ENCODE data around the gene ANKRD34C. TPM values are rescaled to one million over a fixed set of nuclear protein-coding genes. Genes with fewer than 3 reads are reported as not detected.

The ANKRD34C gene
- total RNA-seq, 2 experiments from 2014 or later, result not detected

DNA sequence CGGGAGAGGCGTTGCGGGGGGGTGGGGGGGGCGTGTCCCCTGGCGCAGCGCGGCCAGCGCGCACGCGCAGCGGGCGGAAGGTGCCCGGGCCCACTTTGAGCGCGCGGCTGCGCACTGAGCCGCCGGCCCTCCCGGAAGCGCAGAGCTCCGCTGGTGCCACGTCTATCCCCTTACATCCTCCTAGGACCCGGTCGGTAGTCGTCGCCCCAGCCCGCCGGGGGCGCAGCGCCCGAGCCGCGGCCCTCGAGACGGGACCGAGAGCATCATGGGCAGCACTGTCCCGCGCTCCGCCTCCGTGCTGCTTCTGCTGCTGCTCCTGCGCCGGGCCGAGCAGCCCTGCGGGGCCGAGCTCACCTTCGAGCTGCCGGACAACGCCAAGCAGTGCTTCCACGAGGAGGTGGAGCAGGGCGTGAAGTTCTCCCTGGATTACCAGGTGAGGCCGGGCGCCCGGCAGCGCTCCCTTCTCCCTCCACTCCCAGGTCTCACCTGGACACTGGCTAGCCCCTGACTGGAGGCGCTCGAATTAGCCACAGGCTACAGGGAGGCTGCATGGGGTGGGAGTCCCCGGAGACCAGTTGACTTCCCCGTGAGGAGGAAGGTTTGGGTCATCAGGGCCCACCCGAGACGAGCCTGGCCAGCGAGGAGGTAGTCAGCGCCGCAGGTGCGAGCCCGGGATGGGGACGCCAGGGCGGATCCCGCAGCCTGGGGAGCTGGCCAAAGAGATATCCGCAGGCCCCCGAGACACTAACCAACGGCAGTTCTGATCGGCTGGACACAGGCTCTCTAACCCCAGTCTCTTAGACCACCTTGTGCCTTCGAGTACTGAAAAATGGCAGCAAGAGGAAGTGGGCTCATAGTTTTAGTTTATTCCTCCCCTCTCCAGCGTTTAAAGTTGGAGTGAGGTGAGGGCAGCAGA is 28.7 kb downstream of the ANKRD34C start, which contains the start of gene TMED3:
TMED3 (plus strand) TSS at position 128 of the 916 bp plus-strand sequence; CDS start at position 266, 138 bp downstream.
- Mint-ChIP-seq H3K36me3 (ENCODE audit: low read depth) (peaks cover 49% of the 10 kb centered on the region), H3K27ac (no peak within 1 kb of the TSS), H3K4me1 (ENCODE audit: low read depth) (peaks cover 43% of the 10 kb centered on the region), H3K27me3 (peaks cover 9% of the 10 kb centered on the region), H3K9me3 (no peaks in the 10 kb centered on the region), H3K4me3 (peak within 1 kb of the TSS; percentile 97)
- no peak within 1 kb of the TSS for H3K27ac ChIP-seq (ENCODE audit: low read depth in 1 of 2, low read length in 2 of 2)
- POLR2A ChIA-PET, result interaction anchor here (0.5 to 1.2 kb wide), 3 partner anchors 10 to 542 kb away, joined by 3 to 4 read pairs (median 4); no protein-coding TSS in a partner anchor
- CTCF ChIA-PET, result no interaction called here
- peaks cover 0 to 3% of the 10 kb centered on the region in 2 experiments for H3K27me3 ChIP-seq (ENCODE audit: control insufficient read depth in 1 of 2, insufficient read depth in 2 of 2, low read length in 2 of 2)
- H3K36me3 ChIP-seq (ENCODE audit: insufficient read depth, low read length), result peaks cover 29% of the 10 kb centered on the region
- H3K9me3 ChIP-seq (ENCODE audit: control insufficient read depth in 1 of 2, insufficient read depth in 1 of 2, low read length in 2 of 2), result no peaks in the 10 kb centered on the region
- peaks cover 25% of the 10 kb centered on the region for H3K4me1 ChIP-seq (ENCODE audit: insufficient read depth, low read length)
- ATAC-seq (ENCODE audit: poor library complexity) (peak; percentile 92), DNase-seq (peak; percentile 52 to 92 (median 74))
- TF ChIP-seq CTCF (IDR thresholded peaks at IDR 0.05), result peak; percentile 24
- intact Hi-C loops (cut with DNase I, micrococcal nuclease), result loop anchor here in 1 of 2 experiments (5.0 kb wide), 1 partner anchor 841 kb away; the partner anchor contains the start of gene FAH
- H3K4me3 ChIP-seq (ENCODE audit: low read length), result peak within 1 kb of the TSS; percentile 95

- intact Hi-C loops (cut with DNase I, micrococcal nuclease), result loop anchor here in 1 of 2 experiments (5.0 kb wide), 1 partner anchor 840 kb away; the partner anchor contains the start of gene FAH
- peak overlapping the region; percentile 95 for H3K4me3 ChIP-seq (ENCODE audit: low read length)
- ChIA-PET CTCF (no interaction called here), POLR2A (no interaction called here)
- H3K27ac Mint-ChIP-seq, result no peak overlapping the region
- H3K36me3 ChIP-seq (ENCODE audit: insufficient read depth, low read length), result peaks cover 36% of the 10 kb centered on the region
- DNase-seq (no peak), ATAC-seq (ENCODE audit: poor library complexity) (no peak)
- H3K27me3 ChIP-seq (ENCODE audit: control insufficient read depth in 1 of 2, insufficient read depth in 2 of 2, low read length in 2 of 2), result peaks cover 0 to 3% of the 10 kb centered on the region in 2 experiments
- no peak overlapping the region for H3K27ac ChIP-seq (ENCODE audit: low read depth in 1 of 2, low read length in 2 of 2)
- peaks cover 9% of the 10 kb centered on the region for H3K27me3 Mint-ChIP-seq
- peaks cover 57% of the 10 kb centered on the region for H3K36me3 Mint-ChIP-seq (ENCODE audit: low read depth)
- no peaks in the 10 kb centered on the region for H3K9me3 Mint-ChIP-seq
- no peaks in the 10 kb centered on the region for H3K9me3 ChIP-seq (ENCODE audit: control insufficient read depth in 1 of 2, insufficient read depth in 1 of 2, low read length in 2 of 2)
- no peak for TF ChIP-seq CTCF (IDR thresholded peaks at IDR 0.05)
- peaks cover 50% of the 10 kb centered on the region for H3K4me1 Mint-ChIP-seq (ENCODE audit: low read depth)
- H3K4me3 Mint-ChIP-seq, result peak overlapping the region; percentile 80
- peaks cover 25% of the 10 kb centered on the region for H3K4me1 ChIP-seq (ENCODE audit: insufficient read depth, low read length)
These were observed 29.5 kb downstream of the ANKRD34C start for GRCh38 chr15:79311901-79312553.

DNA sequence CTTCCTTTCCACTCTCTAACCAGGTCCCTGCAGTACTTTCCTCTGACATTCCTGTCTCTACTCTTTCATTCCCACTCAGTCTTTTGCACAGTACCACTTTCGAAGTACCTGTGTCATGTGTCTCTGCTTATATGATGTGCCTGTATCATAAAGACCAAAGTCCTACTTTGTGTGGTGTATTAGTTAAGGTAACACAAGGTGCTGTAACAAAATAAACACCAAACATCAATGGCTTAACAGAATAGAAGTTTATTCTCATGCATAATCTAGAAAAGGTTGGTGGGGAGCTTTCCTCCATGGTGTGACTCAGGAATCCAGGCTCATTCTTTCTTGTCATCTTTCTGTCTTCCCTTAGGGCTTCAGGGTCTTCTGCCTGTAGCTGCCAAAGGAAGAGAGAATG is 31.7 kb downstream of the ANKRD34C start:
- Mint-ChIP-seq H3K27ac (no peak overlapping the region), H3K4me3 (peak overlapping the region; percentile 7), H3K27me3 (no peaks in the 10 kb centered on the region), H3K36me3 (ENCODE audit: low read depth) (peaks cover 79% of the 10 kb centered on the region), H3K9me3 (no peaks in the 10 kb centered on the region), H3K4me1 (ENCODE audit: low read depth) (peaks cover 71% of the 10 kb centered on the region)
- Histone ChIP-seq H3K27ac (ENCODE audit: low read depth in 1 of 2, low read length in 2 of 2) (no peak overlapping the region), H3K27me3 (ENCODE audit: control insufficient read depth in 1 of 2, insufficient read depth in 2 of 2, low read length in 2 of 2) (no peaks in the 10 kb centered on the region), H3K4me3 (ENCODE audit: low read length) (no peak overlapping the region), H3K36me3 (ENCODE audit: insufficient read depth, low read length) (peaks cover 58% of the 10 kb centered on the region), H3K4me1 (ENCODE audit: insufficient read depth, low read length) (peaks cover 25% of the 10 kb centered on the region), H3K9me3 (ENCODE audit: control insufficient read depth in 1 of 2, insufficient read depth in 1 of 2, low read length in 2 of 2) (no peaks in the 10 kb centered on the region)
- no peak for TF ChIP-seq CTCF (IDR thresholded peaks at IDR 0.05)
- ATAC-seq (ENCODE audit: poor library complexity), result no peak
- POLR2A ChIA-PET, result no interaction called here
- CTCF ChIA-PET, result no interaction called here
- DNase-seq, result no peak
- intact Hi-C loops (cut with DNase I, micrococcal nuclease), result loop anchor here in 1 of 2 experiments (5.0 kb wide), 1 partner anchor 838 kb away; the partner anchor contains the start of gene FAH
